Kidney tubule cell (primary cell): Measurements from ENCODE around the gene SDE2.
A peak's percentile ranks its signal among the peaks of the same experiment; 100 is the strongest.
"Not testable (repeated sequence)": the region's sequence is repeated elsewhere in the genome, so short reads cannot be mapped to it uniquely, and the experiment has no call there.

Experiments used
- DNase-seq: peaks from one replicate; pipeline ENCODE4 v3.0.0-alpha.2; 2018; ENCODE audit warnings: low spot score

SDE2 gene

GRCh38 chr1:225975146-225975545, 24.0 kb downstream of the SDE2 start:
- not testable (repeated sequence) for DNase-seq

GRCh38 chr1:225974454-225974853, 24.7 kb downstream of the SDE2 start:
- no peak for DNase-seq

GRCh38 chr1:225973158-225973557, 26.0 kb downstream of the SDE2 start:
- peak; percentile 65 for DNase-seq

GRCh38 chr1:225972344-225973152, 26.6 kb downstream of the SDE2 start:
- no peak for DNase-seq

- DNase-seq, result not testable (repeated sequence)
Measured at GRCh38 chr1:225970592-225971157, 28.5 kb downstream of the SDE2 start.

GRCh38 chr1:225969751-225970150, 29.4 kb downstream of the SDE2 start:
- DNase-seq, result not testable (repeated sequence)

GRCh38 chr1:225965231-225965630, 33.9 kb downstream of the SDE2 start:
- DNase-seq, result no peak

- DNase-seq, result peak; percentile 64
Measured at GRCh38 chr1:225963735-225964530, 35.2 kb downstream of the SDE2 start.

- DNase-seq, result no peak
Measured at GRCh38 chr1:225962440-225962975, 36.6 kb downstream of the SDE2 start.

GRCh38 chr1:225961659-225962439, 37.3 kb downstream of the SDE2 start:
- DNase-seq, result no peak

- no peak for DNase-seq
Measured at GRCh38 chr1:225958041-225958440, 41.1 kb downstream of the SDE2 start.

- DNase-seq, result no peak
Measured at GRCh38 chr1:225954753-225955152, 44.4 kb downstream of the SDE2 start.

- DNase-seq, result no peak
Measured at GRCh38 chr1:225953315-225953714, 45.8 kb downstream of the SDE2 start.

- no peak for DNase-seq
Measured at GRCh38 chr1:225950905-225951497, 48.1 kb downstream of the SDE2 start.

GRCh38 chr1:225949041-225949440, 50.1 kb downstream of the SDE2 start:
- DNase-seq, result no peak

- no peak for DNase-seq
Measured at GRCh38 chr1:225946803-225947202, 52.3 kb downstream of the SDE2 start.

- no peak for DNase-seq
Measured at GRCh38 chr1:225946082-225946620, 53.0 kb downstream of the SDE2 start.

GRCh38 chr1:225945564-225945963, 53.6 kb downstream of the SDE2 start:
- DNase-seq, result no peak

GRCh38 chr1:225944951-225945350, 54.2 kb downstream of the SDE2 start:
- no peak for DNase-seq

- DNase-seq, result no peak
Measured at GRCh38 chr1:225944387-225944786, 54.8 kb downstream of the SDE2 start.

GRCh38 chr1:225943582-225943981, 55.6 kb downstream of the SDE2 start:
- no peak for DNase-seq
